ENCODE results near the gene AQP4.

The AQP4 gene

GRCh38 chr18:26865557-26865956, at the start of gene AQP4:
AQP4 (minus strand) TSS chr18:26865707; CDS start chr18:26865689, 18 bp downstream.
- no peaks in the 10 kb centered on the region for H3K9me3 ChIP-seq (ENCODE audit: control insufficient read depth in 1 of 2, low read length in 2 of 2)
- H3K27me3 ChIP-seq (ENCODE audit: control insufficient read depth in 1 of 2, insufficient read depth in 2 of 2, low read length in 2 of 2): peaks cover 4 to 24% of the 10 kb centered on the region in 2 donors
- no peak within 1 kb of the TSS for H3K4me3 ChIP-seq (ENCODE audit: low read depth in 1 of 2, low read length in 2 of 2)
- no peaks in the 10 kb centered on the region for H3K36me3 ChIP-seq (ENCODE audit: control insufficient read depth in 1 of 2, insufficient read depth in 2 of 2, low read length in 2 of 2)
- H3K27ac ChIP-seq (ENCODE audit: low read depth, low read length): no peak within 1 kb of the TSS
- H3K4me1 ChIP-seq (ENCODE audit: control insufficient read depth in 1 of 2, insufficient read depth in 2 of 2, low read length in 2 of 2): no peaks in the 10 kb centered on the region
- no peak within 1 kb of the TSS for H3K9ac ChIP-seq (ENCODE audit: low read depth in 1 of 2, low read length in 2 of 2)

- Histone ChIP-seq H3K4me1 (ENCODE audit: control insufficient read depth in 1 of 2, insufficient read depth in 2 of 2, low read length in 2 of 2) (no peaks in the 10 kb centered on the region), H3K9ac (ENCODE audit: low read depth in 1 of 2, low read length in 2 of 2) (no peak overlapping the region), H3K36me3 (ENCODE audit: control insufficient read depth in 1 of 2, insufficient read depth in 2 of 2, low read length in 2 of 2) (no peaks in the 10 kb centered on the region), H3K4me3 (ENCODE audit: low read depth in 1 of 2, low read length in 2 of 2) (no peak overlapping the region), H3K9me3 (ENCODE audit: control insufficient read depth in 1 of 2, low read length in 2 of 2) (no peaks in the 10 kb centered on the region), H3K27ac (ENCODE audit: low read depth, low read length) (no peak overlapping the region), H3K27me3 (ENCODE audit: control insufficient read depth in 1 of 2, insufficient read depth in 2 of 2, low read length in 2 of 2) (no peaks in the 10 kb centered on the region)
These were observed 46.3 kb upstream of the AQP4 start for GRCh38 chr18:26911840-26912239.

GRCh38 chr18:26909599-26910290, 44.2 kb upstream of the AQP4 start:
- Histone ChIP-seq H3K9me3 (ENCODE audit: control insufficient read depth in 1 of 2, low read length in 2 of 2) (no peaks in the 10 kb centered on the region), H3K4me3 (ENCODE audit: low read depth in 1 of 2, low read length in 2 of 2) (no peak overlapping the region), H3K4me1 (ENCODE audit: control insufficient read depth in 1 of 2, insufficient read depth in 2 of 2, low read length in 2 of 2) (no peaks in the 10 kb centered on the region), H3K27ac (ENCODE audit: low read depth, low read length) (no peak overlapping the region), H3K9ac (ENCODE audit: low read depth in 1 of 2, low read length in 2 of 2) (no peak overlapping the region), H3K27me3 (ENCODE audit: control insufficient read depth in 1 of 2, insufficient read depth in 2 of 2, low read length in 2 of 2) (no peaks in the 10 kb centered on the region), H3K36me3 (ENCODE audit: control insufficient read depth in 1 of 2, insufficient read depth in 2 of 2, low read length in 2 of 2) (no peaks in the 10 kb centered on the region)

GRCh38 chr18:26908906-26909305, 43.4 kb upstream of the AQP4 start:
- Histone ChIP-seq H3K4me1 (ENCODE audit: control insufficient read depth in 1 of 2, insufficient read depth in 2 of 2, low read length in 2 of 2) (no peaks in the 10 kb centered on the region), H3K36me3 (ENCODE audit: control insufficient read depth in 1 of 2, insufficient read depth in 2 of 2, low read length in 2 of 2) (no peaks in the 10 kb centered on the region), H3K9me3 (ENCODE audit: control insufficient read depth in 1 of 2, low read length in 2 of 2) (no peaks in the 10 kb centered on the region), H3K9ac (ENCODE audit: low read depth in 1 of 2, low read length in 2 of 2) (no peak overlapping the region), H3K27ac (ENCODE audit: low read depth, low read length) (no peak overlapping the region), H3K4me3 (ENCODE audit: low read depth in 1 of 2, low read length in 2 of 2) (no peak overlapping the region), H3K27me3 (ENCODE audit: control insufficient read depth in 1 of 2, insufficient read depth in 2 of 2, low read length in 2 of 2) (no peaks in the 10 kb centered on the region)

- Histone ChIP-seq H3K4me1 (ENCODE audit: control insufficient read depth in 1 of 2, insufficient read depth in 2 of 2, low read length in 2 of 2) (no peaks in the 10 kb centered on the region), H3K9ac (ENCODE audit: low read depth in 1 of 2, low read length in 2 of 2) (no peak overlapping the region), H3K27me3 (ENCODE audit: control insufficient read depth in 1 of 2, insufficient read depth in 2 of 2, low read length in 2 of 2) (no peaks in the 10 kb centered on the region), H3K4me3 (ENCODE audit: low read depth in 1 of 2, low read length in 2 of 2) (no peak overlapping the region), H3K36me3 (ENCODE audit: control insufficient read depth in 1 of 2, insufficient read depth in 2 of 2, low read length in 2 of 2) (no peaks in the 10 kb centered on the region), H3K27ac (ENCODE audit: low read depth, low read length) (no peak overlapping the region), H3K9me3 (ENCODE audit: control insufficient read depth in 1 of 2, low read length in 2 of 2) (no peaks in the 10 kb centered on the region)
These were observed 36.8 kb upstream of the AQP4 start for GRCh38 chr18:26902291-26902690.

GRCh38 chr18:26901020-26901419, 35.5 kb upstream of the AQP4 start:
- H3K9me3 ChIP-seq (ENCODE audit: control insufficient read depth in 1 of 2, low read length in 2 of 2): no peaks in the 10 kb centered on the region
- H3K4me3 ChIP-seq (ENCODE audit: low read depth in 1 of 2, low read length in 2 of 2): no peak overlapping the region
- no peaks in the 10 kb centered on the region for H3K27me3 ChIP-seq (ENCODE audit: control insufficient read depth in 1 of 2, insufficient read depth in 2 of 2, low read length in 2 of 2)
- H3K4me1 ChIP-seq (ENCODE audit: control insufficient read depth in 1 of 2, insufficient read depth in 2 of 2, low read length in 2 of 2): no peaks in the 10 kb centered on the region
- H3K27ac ChIP-seq (ENCODE audit: low read depth, low read length): no peak overlapping the region
- H3K9ac ChIP-seq (ENCODE audit: low read depth in 1 of 2, low read length in 2 of 2): no peak overlapping the region
- no peaks in the 10 kb centered on the region for H3K36me3 ChIP-seq (ENCODE audit: control insufficient read depth in 1 of 2, insufficient read depth in 2 of 2, low read length in 2 of 2)

GRCh38 chr18:26894426-26894825, 28.9 kb upstream of the AQP4 start:
- no peaks in the 10 kb centered on the region for H3K4me1 ChIP-seq (ENCODE audit: control insufficient read depth in 1 of 2, insufficient read depth in 2 of 2, low read length in 2 of 2)
- H3K9ac ChIP-seq (ENCODE audit: low read depth in 1 of 2, low read length in 2 of 2): no peak overlapping the region
- no peak overlapping the region for H3K27ac ChIP-seq (ENCODE audit: low read depth, low read length)
- no peaks in the 10 kb centered on the region for H3K36me3 ChIP-seq (ENCODE audit: control insufficient read depth in 1 of 2, insufficient read depth in 2 of 2, low read length in 2 of 2)
- no peaks in the 10 kb centered on the region for H3K27me3 ChIP-seq (ENCODE audit: control insufficient read depth in 1 of 2, insufficient read depth in 2 of 2, low read length in 2 of 2)
- no peaks in the 10 kb centered on the region for H3K9me3 ChIP-seq (ENCODE audit: control insufficient read depth in 1 of 2, low read length in 2 of 2)
- H3K4me3 ChIP-seq (ENCODE audit: low read depth in 1 of 2, low read length in 2 of 2): no peak overlapping the region

- Histone ChIP-seq H3K4me3 (ENCODE audit: low read depth in 1 of 2, low read length in 2 of 2) (no peak overlapping the region), H3K9ac (ENCODE audit: low read depth in 1 of 2, low read length in 2 of 2) (no peak overlapping the region), H3K27me3 (ENCODE audit: control insufficient read depth in 1 of 2, insufficient read depth in 2 of 2, low read length in 2 of 2) (no peaks in the 10 kb centered on the region), H3K27ac (ENCODE audit: low read depth, low read length) (no peak overlapping the region), H3K9me3 (ENCODE audit: control insufficient read depth in 1 of 2, low read length in 2 of 2) (no peaks in the 10 kb centered on the region), H3K4me1 (ENCODE audit: control insufficient read depth in 1 of 2, insufficient read depth in 2 of 2, low read length in 2 of 2) (no peaks in the 10 kb centered on the region), H3K36me3 (ENCODE audit: control insufficient read depth in 1 of 2, insufficient read depth in 2 of 2, low read length in 2 of 2) (no peaks in the 10 kb centered on the region)
These were observed 28.5 kb upstream of the AQP4 start for GRCh38 chr18:26893996-26894395.

GRCh38 chr18:26888259-26888658, 22.8 kb upstream of the AQP4 start:
- no peak overlapping the region for H3K9ac ChIP-seq (ENCODE audit: low read depth in 1 of 2, low read length in 2 of 2)

GRCh38 chr18:26875040-26875654, 9.6 kb upstream of the AQP4 start:
- Histone ChIP-seq H3K4me3 (ENCODE audit: low read depth in 1 of 2, low read length in 2 of 2) (peak overlapping the region in 1 of 2 donors; percentile 42), H3K36me3 (ENCODE audit: control insufficient read depth in 1 of 2, insufficient read depth in 2 of 2, low read length in 2 of 2) (no peaks in the 10 kb centered on the region), H3K9ac (ENCODE audit: low read depth in 1 of 2, low read length in 2 of 2) (no peak overlapping the region), H3K27ac (ENCODE audit: low read depth, low read length) (no peak overlapping the region), H3K27me3 (ENCODE audit: control insufficient read depth in 1 of 2, insufficient read depth in 2 of 2, low read length in 2 of 2) (no peaks in the 10 kb centered on the region), H3K9me3 (ENCODE audit: control insufficient read depth in 1 of 2, low read length in 2 of 2) (no peaks in the 10 kb centered on the region), H3K4me1 (ENCODE audit: control insufficient read depth in 1 of 2, insufficient read depth in 2 of 2, low read length in 2 of 2) (peaks cover 3 to 9% of the 10 kb centered on the region in 2 donors)

More at GRCh38 chr18:26888259-26888658, 22.8 kb upstream of the AQP4 start:
- Histone ChIP-seq H3K4me3 (ENCODE audit: low read depth in 1 of 2, low read length in 2 of 2) (no peak overlapping the region), H3K27ac (ENCODE audit: low read depth, low read length) (no peak overlapping the region), H3K36me3 (ENCODE audit: control insufficient read depth in 1 of 2, insufficient read depth in 2 of 2, low read length in 2 of 2) (no peaks in the 10 kb centered on the region), H3K27me3 (ENCODE audit: control insufficient read depth in 1 of 2, insufficient read depth in 2 of 2, low read length in 2 of 2) (no peaks in the 10 kb centered on the region), H3K9me3 (ENCODE audit: control insufficient read depth in 1 of 2, low read length in 2 of 2) (no peaks in the 10 kb centered on the region), H3K4me1 (ENCODE audit: control insufficient read depth in 1 of 2, insufficient read depth in 2 of 2, low read length in 2 of 2) (no peaks in the 10 kb centered on the region)
